Esophagus muscularis mucosa (tissue), 4 donors: ENCODE data around the gene ENTR1.

Source experiments
- CTCF ChIP-seq, 3 experiments: fragments of 200-600 bp in 2 of 3; fragments of 450-650 bp in 1 of 3; sonication (generic) in 2 of 3; IDR thresholded peaks; one replicate each; pipeline ENCODE4 v1.5.1; 2017 to 2019; ENCODE audit warnings: antibody characterized with exemption in 3 of 3, mild to moderate bottlenecking in 2 of 3, moderate library complexity in 1 of 3
- EP300 ChIP-seq: sonication (generic); formaldehyde crosslinking; IDR thresholded peaks from one replicate; pipeline ENCODE4 v1.6.1; 2017; ENCODE audit warnings: antibody characterized with exemption
- POLR2A ChIP-seq: fragments of 450-650 bp; IDR thresholded peaks from one replicate; pipeline ENCODE4 v1.6.1; 2017; ENCODE audit warnings: antibody characterized with exemption, moderate library complexity, mild to moderate bottlenecking, low read depth
- POLR2AphosphoS5 ChIP-seq, 2 donors: sonication (generic); formaldehyde crosslinking; IDR thresholded peaks; one replicate each; pipeline ENCODE4 v1.6.1; 2017; ENCODE audit warnings: antibody characterized with exemption in 2 of 2

GRCh38 chr9:136380381-136380780, 30.0 kb downstream of the ENTR1 start:
- no peak for TF ChIP-seq CTCF (IDR thresholded peaks at IDR 0.05)
- TF ChIP-seq EP300: no peak
- no peak for TF ChIP-seq POLR2A
- TF ChIP-seq POLR2AphosphoS5 (IDR thresholded peaks at IDR 0.05): no peak
